Kidney glomerular epithelial cell (primary cell): ENCODE measurements around the gene RETSAT.

ENCODE experiments used
- DNase-seq: peaks from one replicate; lab custom pipeline; 2025; lab: John Stamatoyannopoulos, UW

Gene RETSAT

DNA sequence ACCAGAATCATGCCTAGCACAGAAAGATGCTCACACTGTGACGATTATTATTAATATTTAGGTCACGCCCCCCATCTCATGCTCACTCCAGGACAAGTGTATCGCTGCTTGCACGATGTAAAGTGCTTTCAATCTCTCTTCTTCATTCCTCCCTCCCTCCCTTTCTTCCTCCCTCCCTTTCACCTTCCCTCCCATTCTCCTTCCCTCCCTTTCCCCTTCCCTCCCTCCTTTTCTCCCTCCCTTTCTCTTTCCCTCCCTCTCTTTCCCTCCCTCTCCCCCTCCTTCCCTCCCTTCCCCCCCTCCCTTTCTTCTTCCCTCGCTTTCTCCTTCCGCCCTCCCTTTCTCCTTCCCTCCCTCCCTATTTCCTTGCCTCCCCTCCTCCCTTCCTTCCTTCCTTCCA is 46.1 kb downstream of the RETSAT start:
- DNase-seq = no peak

DNA sequence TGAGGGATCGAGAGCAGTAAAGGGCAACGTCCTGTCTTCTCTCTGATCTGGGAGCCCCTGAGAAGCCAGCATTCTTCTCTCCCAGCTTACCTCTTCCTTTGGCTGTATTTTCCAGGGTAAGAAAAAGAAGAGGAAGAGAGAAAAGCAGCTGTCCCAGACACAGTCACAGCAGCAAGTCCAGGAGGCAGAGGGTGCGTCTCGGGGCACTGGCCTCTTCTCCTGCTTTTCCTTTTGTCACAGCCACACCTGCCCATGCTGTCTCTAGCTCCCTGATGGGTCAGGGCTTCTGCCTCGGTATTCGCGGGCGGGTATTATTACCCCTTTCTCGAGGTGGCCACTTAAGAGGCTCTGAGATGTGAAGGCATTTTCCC is 46.8 kb downstream of the RETSAT start:
- no peak for DNase-seq

DNA sequence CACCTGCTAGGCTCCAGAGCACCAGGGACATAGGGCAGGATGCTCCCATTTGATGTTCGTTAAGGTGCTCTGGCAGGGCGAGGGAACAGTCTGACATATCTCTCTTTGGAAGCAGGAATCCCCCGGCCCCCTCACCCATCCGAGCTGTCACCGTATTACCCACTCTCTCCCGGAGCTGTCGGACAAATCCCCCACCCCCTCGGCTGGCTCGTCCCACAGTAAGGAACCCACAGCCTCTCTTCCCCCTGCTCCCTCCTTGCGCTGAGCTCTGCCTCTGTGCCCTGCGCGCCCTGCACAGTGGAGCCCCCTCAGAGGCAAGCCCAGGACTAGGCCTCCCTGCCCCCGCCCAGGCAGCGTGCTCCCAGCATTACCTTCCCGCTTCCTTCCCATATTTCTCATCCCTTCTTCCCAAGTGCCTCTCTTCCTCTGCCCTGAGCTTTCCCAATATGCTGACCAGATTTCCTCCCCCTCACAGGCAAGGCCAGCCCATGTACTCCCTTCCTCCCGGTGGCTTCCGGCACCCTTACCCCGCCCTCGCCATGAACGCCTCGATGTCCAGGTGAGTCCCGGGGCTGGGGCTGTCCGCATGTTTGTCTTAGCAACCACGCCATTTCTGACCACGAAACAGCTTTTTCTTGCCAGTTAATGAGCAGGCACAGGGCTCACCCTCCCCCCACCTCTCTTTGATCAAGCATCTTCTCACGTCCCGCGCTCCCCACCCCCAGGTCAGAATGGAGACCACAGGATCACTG is 50.4 kb downstream of the RETSAT start:
- DNase-seq = no peak

DNA sequence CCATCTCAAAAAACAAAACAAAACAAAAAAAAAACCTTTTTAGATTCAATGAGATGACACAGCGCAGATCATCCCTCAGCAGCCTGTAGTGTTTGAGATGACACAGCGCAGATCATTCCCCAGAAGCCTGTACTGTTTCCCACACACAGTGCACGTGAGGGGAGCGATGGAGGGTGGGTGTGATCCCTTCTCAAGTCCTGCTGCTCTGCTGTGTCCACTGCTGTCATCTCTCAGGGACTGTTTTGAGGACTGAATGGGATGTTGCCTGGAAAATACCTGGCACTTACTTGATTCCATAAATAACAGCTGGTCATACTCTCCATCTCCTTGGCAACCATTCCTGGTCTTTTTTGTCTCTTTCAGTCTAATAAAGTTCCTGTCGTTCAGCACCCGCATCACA is 52.2 kb downstream of the RETSAT start:
- no peak for DNase-seq
